K562 (cell line): Measurements from ENCODE around the gene ATP6V1F. TPM values are rescaled to one million over a fixed set of nuclear protein-coding genes. Genes with fewer than 3 reads are reported as not detected.
A peak's percentile ranks its signal among the peaks of the same experiment; 100 is the strongest.

Experiments
- BRD9 ChIP-seq: fragments of 450-650 bp; IDR thresholded peaks from 2 replicates; pipeline ENCODE4 v1.6.1; 2018; ENCODE audit warnings: low read depth; ENCODE audit not compliant: partially characterized antibody
- CHD2 ChIP-seq: IDR thresholded peaks from 2 replicates; pipeline ENCODE4 v1.6.1; 2011; ENCODE audit warnings: low read depth, low read length
- CREB1 ChIP-seq, 2 experiments: sonication (generic) in 1 of 2; formaldehyde crosslinking in 1 of 2; IDR thresholded peaks; 2 replicates each; pipeline versions ENCODE4 v1.6.1 to v1.8.0; 2012 to 2022; ENCODE audit warnings: inconsistent platforms in 1 of 2, mild to moderate bottlenecking in 1 of 2, missing genetic modification reagents in 1 of 2, moderate library complexity in 1 of 2
- CTBP1 ChIP-seq: fragments of 450-650 bp; IDR thresholded peaks from 2 replicates; pipeline ENCODE4 v1.6.1; 2016; ENCODE audit warnings: borderline replicate concordance
- DACH1 ChIP-seq: fragments of 450-650 bp; IDR thresholded peaks from 2 replicates; pipeline ENCODE4 v1.6.1; 2018; ENCODE audit not compliant: partially characterized antibody
- ESRRA ChIP-seq: fragments of 450-650 bp; IDR thresholded peaks from 2 replicates; pipeline ENCODE4 v1.6.1; 2014; ENCODE audit warnings: low read depth, mild to moderate bottlenecking, moderate library complexity, borderline replicate concordance
- HDAC2 ChIP-seq: fragments of 450-650 bp; IDR thresholded peaks from 2 replicates; pipeline ENCODE4 v1.6.1; 2016; ENCODE audit warnings: mild to moderate bottlenecking
- MAFK ChIP-seq: IDR thresholded peaks from 2 replicates; pipeline ENCODE4 v1.6.1; 2011; ENCODE audit warnings: low read length, improper control_type of control experiment
- MTA1 ChIP-seq: fragments of 450-650 bp; IDR thresholded peaks from 2 replicates; pipeline ENCODE4 v1.6.1; 2017; ENCODE audit warnings: borderline replicate concordance
- NBN ChIP-seq: fragments of 450-650 bp; IDR thresholded peaks from 2 replicates; pipeline ENCODE4 v1.6.1; 2016; ENCODE audit warnings: low read depth, mild to moderate bottlenecking
- NR4A1 ChIP-seq, 2 experiments: fragments of 250-450 bp in 1 of 2; fragments of 450-650 bp in 1 of 2; sonication (Bioruptor Pico) in 1 of 2; IDR thresholded peaks; 2 replicates each; pipeline versions ENCODE4 v1.4.0 to v1.6.1; 2016 to 2020; ENCODE audit warnings: mild to moderate bottlenecking in 2 of 2, missing compliant biosample characterization in 1 of 2, missing genetic modification characterization in 1 of 2, moderate library complexity in 1 of 2
- POLR2A ChIP-seq: fragments of 450-650 bp; conservative IDR thresholded peaks from 2 replicates; pipeline ENCODE4 v1.6.1; 2016
- SMAD1 ChIP-seq: fragments of 150-350 bp; IDR thresholded peaks from 2 replicates; pipeline ENCODE4 v1.6.1; 2014; ENCODE audit warnings: low read length, low read depth; ENCODE audit not compliant: partially characterized antibody
- STAT5A ChIP-seq: IDR thresholded peaks from 2 replicates; pipeline ENCODE4 v1.6.1; 2012; ENCODE audit warnings: low read length, inconsistent platforms, borderline replicate concordance
- WHSC1 ChIP-seq: IDR thresholded peaks from one replicate; pipeline ENCODE4 v1.6.1; 2012; ENCODE audit warnings: low read length, control low read depth, inconsistent platforms
- YY1 ChIP-seq, 3 experiments: IDR thresholded peaks; 2 replicates each; pipeline ENCODE4 v1.6.1; 2011; ENCODE audit warnings: low read length in 2 of 3, mild to moderate bottlenecking in 2 of 3, moderate library complexity in 2 of 3, borderline replicate concordance in 1 of 3, control low read depth in 1 of 3, low read depth in 1 of 3; ENCODE audit not compliant: insufficient read depth in 3 of 3, insufficient replicate concordance in 2 of 3, control insufficient read depth in 1 of 3, insufficient read length in 1 of 3; ENCODE audit errors: extremely low read depth in 1 of 3
- ZNF143 ChIP-seq: sonication (generic); formaldehyde crosslinking; IDR thresholded peaks from 2 replicates; pipeline ENCODE4 v1.9.0; 2022; ENCODE audit warnings: mild to moderate bottlenecking, missing genetic modification reagents
- ZNF589 ChIP-seq: fragments of 200-800 bp; sonication (Bioruptor generic); IDR thresholded peaks from 2 replicates; pipeline ENCODE4 v1.6.1; 2016; ENCODE audit warnings: low read depth, missing genetic modification characterization, missing compliant biosample characterization
- polyA plus RNA-seq, 8 experiments: library from polyadenylated mRNA; depleted of rRNA in 4 of 8; stranded (reverse) in 5 of 8; unstranded in 3 of 8; fragments of >200 nt; fragmentation: Nextera tagmentation in 2 of 8; fragmentation: Illumina TruSeq in 1 of 8; extraction: Ambion mirVana in 2 of 8; extraction: Trizol in 1 of 8; gene quantifications; 2 replicates each; pipeline versions ENCODE4 v1.2.1 to v1.2.3, GENCODE V29; 2011 to 2014; ENCODE audit warnings: inconsistent platforms in 1 of 8, missing spikeins in 1 of 8
- total RNA-seq, 7 experiments: library from RNA; depleted of rRNA in 6 of 7; stranded (reverse); fragments of >200 nt in 6 of 7; fragmentation: Illumina TruSeq in 2 of 7; extraction: Trizol in 2 of 7; gene quantifications; 2 replicates each; pipeline versions ENCODE4 v1.2.1 to v1.2.3, GENCODE V29; 2011 to 2021; ENCODE audit warnings: low replicate concordance in 1 of 7
- TF ChIP-seq, protein P1 (sequence below), 2 experiments: fragments of 250-450 bp in 1 of 2; fragments of 450-650 bp in 1 of 2; sonication (Bioruptor Pico) in 1 of 2; IDR thresholded peaks; 2 replicates each; pipeline versions ENCODE4 v1.6.1 to v1.8.0; 2016 to 2021; ENCODE audit warnings: mild to moderate bottlenecking in 2 of 2, moderate library complexity in 2 of 2, missing compliant biosample characterization in 1 of 2, missing genetic modification characterization in 1 of 2
- TF ChIP-seq, protein P2 (sequence below): fragments of 450-650 bp; IDR thresholded peaks from 2 replicates; pipeline ENCODE4 v1.6.1; 2016; ENCODE audit warnings: antibody characterized with exemption
- TF ChIP-seq, protein P3 (sequence below): fragments of 450-650 bp; formaldehyde crosslinking; IDR thresholded peaks from 2 replicates; pipeline ENCODE4 v1.4.0; 2022; ENCODE audit warnings: missing genetic modification characterization
- TF ChIP-seq, protein P4 (sequence below): IDR thresholded peaks from 2 replicates; pipeline ENCODE4 v1.6.1; 2016; ENCODE audit warnings: missing genetic modification characterization, missing compliant biosample characterization

Gene ATP6V1F
- total and polyA plus RNA-seq, 9 of the 15 experiments (the other 6 are each of a cell fraction or from before 2014, with no cell fraction given): 206 to 1,123 (median 542) TPM

DNA sequence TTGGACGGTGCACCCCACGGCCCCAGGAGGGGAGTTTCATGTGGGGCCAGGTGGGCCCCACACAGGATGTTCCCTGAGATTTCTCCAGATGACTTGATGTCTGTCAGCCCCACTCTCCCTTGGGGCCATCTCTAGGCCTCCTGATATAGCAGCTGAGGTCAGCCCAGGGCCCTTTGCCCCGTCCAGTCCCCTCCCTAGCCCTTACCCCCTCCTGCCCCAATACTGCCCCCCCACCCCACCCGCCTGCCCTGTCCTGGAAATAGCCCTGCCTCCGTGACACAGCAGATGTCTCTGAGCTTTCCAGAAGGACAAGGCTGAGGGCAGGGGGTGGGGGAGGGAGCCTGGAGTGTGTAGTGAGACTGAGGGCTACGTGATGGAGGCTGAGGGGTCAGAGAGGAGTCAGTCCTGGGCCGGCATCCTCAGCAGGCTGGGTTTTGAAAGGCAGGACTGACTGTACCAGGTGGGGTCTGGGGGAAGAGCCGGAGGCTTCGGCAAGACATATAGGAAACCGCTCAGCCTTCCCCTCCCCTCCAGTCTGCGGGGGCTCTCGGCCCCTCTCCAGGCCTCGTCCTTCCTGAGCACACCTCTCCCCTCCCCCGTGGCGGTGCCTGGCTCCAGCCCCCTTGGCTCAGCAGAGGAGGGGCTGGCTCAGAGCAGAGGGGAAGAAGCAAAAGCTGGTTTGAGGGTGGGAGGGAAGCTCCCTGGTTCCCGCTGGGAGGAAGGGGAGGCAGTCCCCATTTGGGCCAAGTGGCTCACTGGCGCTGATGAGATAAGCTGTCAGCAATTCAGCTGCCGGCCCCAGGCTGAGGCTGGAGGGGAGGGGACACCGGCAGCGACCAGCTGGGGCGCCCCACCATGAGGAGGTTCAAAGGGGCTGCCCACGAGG lies 30.4 kb upstream of the ATP6V1F start (continued):
- TF ChIP-seq, protein P1, sequence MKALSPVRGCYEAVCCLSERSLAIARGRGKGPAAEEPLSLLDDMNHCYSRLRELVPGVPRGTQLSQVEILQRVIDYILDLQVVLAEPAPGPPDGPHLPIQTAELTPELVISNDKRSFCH (CRISPR knock-in tag; IDR thresholded peaks at IDR 0.05): no peak
- TF ChIP-seq, protein P1 (tag; IDR thresholded peaks at IDR 0.05): 0 out of 2 replicates have a peak, but pooled peaks have one; percentile 50
- TF ChIP-seq, protein P2, sequence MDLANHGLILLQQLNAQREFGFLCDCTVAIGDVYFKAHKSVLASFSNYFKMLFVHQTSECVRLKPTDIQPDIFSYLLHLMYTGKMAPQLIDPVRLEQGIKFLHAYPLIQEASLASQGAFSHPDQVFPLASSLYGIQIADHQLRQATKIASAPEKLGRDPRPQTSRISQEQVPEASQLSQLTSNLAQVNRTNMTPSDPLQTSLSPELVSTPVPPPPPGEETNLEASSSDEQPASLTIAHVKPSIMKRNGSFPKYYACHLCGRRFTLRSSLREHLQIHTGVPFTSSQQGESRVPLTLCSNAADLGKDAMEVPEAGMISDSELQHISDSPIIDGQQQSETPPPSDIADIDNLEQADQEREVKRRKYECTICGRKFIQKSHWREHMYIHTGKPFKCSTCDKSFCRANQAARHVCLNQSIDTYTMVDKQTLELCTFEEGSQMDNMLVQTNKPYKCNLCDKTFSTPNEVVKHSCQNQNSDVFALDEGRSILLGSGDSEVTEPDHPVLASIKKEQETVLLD: peak; percentile 82
- TF ChIP-seq NBN: peak; percentile 78
- TF ChIP-seq WHSC1: no peak
- TF ChIP-seq HDAC2: peak; percentile 80
- peak in 2 of 3 experiments; percentile 4 to 56 for TF ChIP-seq YY1 (IDR thresholded peaks at IDR 0.05; ENCODE audit: borderline replicate concordance in 1 of 3, control insufficient read depth in 1 of 3, extremely low read depth in 1 of 3, insufficient read depth in 3 of 3, insufficient read length in 1 of 3, insufficient replicate concordance in 2 of 3, low read depth in 1 of 3, low read length in 2 of 3)
- TF ChIP-seq MTA1: 0 out of 2 replicates have a peak, but pooled peaks have one; percentile 13
- no peak for TF ChIP-seq CHD2
- no peak for TF ChIP-seq ZNF143 (CRISPR knock-in tag)
- peak; percentile 47; the same call in 1 of the 2 replicates for TF ChIP-seq ESRRA
- TF ChIP-seq, protein P3, sequence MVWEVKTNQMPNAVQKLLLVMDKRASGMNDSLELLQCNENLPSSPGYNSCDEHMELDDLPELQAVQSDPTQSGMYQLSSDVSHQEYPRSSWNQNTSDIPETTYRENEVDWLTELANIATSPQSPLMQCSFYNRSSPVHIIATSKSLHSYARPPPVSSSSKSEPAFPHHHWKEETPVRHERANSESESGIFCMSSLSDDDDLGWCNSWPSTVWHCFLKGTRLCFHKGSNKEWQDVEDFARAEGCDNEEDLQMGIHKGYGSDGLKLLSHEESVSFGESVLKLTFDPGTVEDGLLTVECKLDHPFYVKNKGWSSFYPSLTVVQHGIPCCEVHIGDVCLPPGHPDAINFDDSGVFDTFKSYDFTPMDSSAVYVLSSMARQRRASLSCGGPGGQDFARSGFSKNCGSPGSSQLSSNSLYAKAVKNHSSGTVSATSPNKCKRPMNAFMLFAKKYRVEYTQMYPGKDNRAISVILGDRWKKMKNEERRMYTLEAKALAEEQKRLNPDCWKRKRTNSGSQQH: 0 out of 2 replicates have a peak, but pooled peaks have one; percentile 28
- peak; percentile 17 for TF ChIP-seq SMAD1
- TF ChIP-seq STAT5A: peak; percentile 16; the same call in 1 of the 2 replicates
- peak; percentile 64; the same call in 1 of the 2 replicates for TF ChIP-seq ZNF589
- no peak for TF ChIP-seq NR4A1 (CRISPR knock-in tag; IDR thresholded peaks at IDR 0.05)
- TF ChIP-seq NR4A1 (tag; IDR thresholded peaks at IDR 0.05): no peak; the same call in 1 of the 2 replicates
- TF ChIP-seq, protein P4, sequence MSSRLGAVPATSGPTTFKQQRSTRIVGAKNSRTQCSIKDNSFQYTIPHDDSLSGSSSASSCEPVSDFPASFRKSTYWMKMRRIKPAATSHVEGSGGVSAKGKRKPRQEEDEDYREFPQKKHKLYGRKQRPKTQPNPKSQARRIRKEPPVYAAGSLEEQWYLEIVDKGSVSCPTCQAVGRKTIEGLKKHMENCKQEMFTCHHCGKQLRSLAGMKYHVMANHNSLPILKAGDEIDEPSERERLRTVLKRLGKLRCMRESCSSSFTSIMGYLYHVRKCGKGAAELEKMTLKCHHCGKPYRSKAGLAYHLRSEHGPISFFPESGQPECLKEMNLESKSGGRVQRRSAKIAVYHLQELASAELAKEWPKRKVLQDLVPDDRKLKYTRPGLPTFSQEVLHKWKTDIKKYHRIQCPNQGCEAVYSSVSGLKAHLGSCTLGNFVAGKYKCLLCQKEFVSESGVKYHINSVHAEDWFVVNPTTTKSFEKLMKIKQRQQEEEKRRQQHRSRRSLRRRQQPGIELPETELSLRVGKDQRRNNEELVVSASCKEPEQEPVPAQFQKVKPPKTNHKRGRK: no peak
- TF ChIP-seq CTBP1: peak; percentile 81; the same call in 1 of the 2 replicates
- 0 out of 2 replicates have a peak, but pooled peaks have one; percentile 14 for TF ChIP-seq MAFK
- TF ChIP-seq DACH1: peak; percentile 90
- TF ChIP-seq BRD9: peak; percentile 39
- TF ChIP-seq CREB1 (IDR thresholded peaks at IDR 0.05): peak; percentile 24; the same call in 1 of the 2 replicates
- TF ChIP-seq CREB1 (CRISPR knock-in tag; IDR thresholded peaks at IDR 0.05): no peak
- TF ChIP-seq POLR2A: peak; percentile 70
